ENCODE data around the gene PDF.

Gene PDF

DNA sequence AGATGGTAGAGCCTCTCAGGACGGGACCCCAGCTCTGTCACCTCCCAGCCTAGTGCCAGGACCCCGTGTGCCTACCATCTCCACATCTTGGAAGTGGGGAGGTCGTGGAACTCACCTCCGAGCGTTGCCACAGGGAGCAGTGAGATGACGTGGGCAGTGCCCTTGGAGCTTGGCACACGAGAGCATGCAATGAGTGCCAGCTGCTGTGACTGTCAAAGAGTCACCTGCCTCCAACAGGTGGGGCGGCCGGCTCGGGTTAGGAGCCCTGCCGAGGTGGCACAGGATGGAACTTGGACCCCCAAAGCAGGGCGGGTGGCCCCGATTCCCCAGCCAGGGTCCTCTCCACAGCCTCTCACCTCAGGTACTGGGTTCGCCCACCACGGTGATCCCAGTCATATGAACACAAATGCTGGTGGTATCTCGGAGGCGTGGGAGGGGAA is 13.8 kb downstream of the PDF start:
- Histone ChIP-seq H3K27ac (ENCODE audit: low read length, poor library complexity, severe bottlenecking) (no peak overlapping the region), H2BK15ac (ENCODE audit: low read depth, poor library complexity, severe bottlenecking) (no peak overlapping the region), H2BK5ac (ENCODE audit: low read depth, low read length, poor library complexity, severe bottlenecking) (no peak overlapping the region), H3K14ac (ENCODE audit: low read length in 2 of 2) (no peak overlapping the region), H4K8ac (ENCODE audit: low read length) (no peak overlapping the region), H3K4me2 (ENCODE audit: low read length, poor library complexity, severe bottlenecking) (no peak overlapping the region), H3K4me3 (ENCODE audit: insufficient read depth in 1 of 2, low read depth in 1 of 2, low read length in 2 of 2) (no peak overlapping the region), H3K23ac (ENCODE audit: low read length in 2 of 2) (no peak overlapping the region), H2AFZ (ENCODE audit: low read depth, low read length) (no peak overlapping the region), H2BK120ac (ENCODE audit: low read depth, low read length) (no peak overlapping the region), H2AK5ac (ENCODE audit: low read length, severe bottlenecking) (no peak overlapping the region), H3K4me1 (ENCODE audit: control insufficient read depth, insufficient read depth, low read depth, low read length) (peaks cover 5% of the 10 kb centered on the region), H4K91ac (ENCODE audit: low read length) (no peak overlapping the region), H3K9me3 (ENCODE audit: control insufficient read depth, low read length) (no peaks in the 10 kb centered on the region), H3K18ac (ENCODE audit: low read depth in 1 of 2, low read length in 2 of 2) (no peak overlapping the region), H3K36me3 (ENCODE audit: control insufficient read depth in 1 of 2, insufficient read depth in 2 of 2, low read depth in 1 of 2, low read length in 2 of 2) (peaks cover 74 to 77% of the 10 kb centered on the region in 2 experiments), H3K4ac (ENCODE audit: low read depth in 1 of 2, low read length in 2 of 2) (no peak overlapping the region), H3K27me3 (ENCODE audit: control insufficient read depth in 1 of 2, insufficient read depth in 1 of 2, low read length in 2 of 2) (no peaks in the 10 kb centered on the region), H3K9ac (ENCODE audit: low read length) (no peak overlapping the region), H3K79me1 (replicated peaks; ENCODE audit: low read length, poor library complexity, severe bottlenecking) (peaks cover 45% of the 10 kb centered on the region), H2BK12ac (ENCODE audit: low read length in 2 of 2) (no peak overlapping the region)
- WGBS: 96% methylated on average over 15 of the region's 17 CpGs
- no peak for DNase-seq

DNA sequence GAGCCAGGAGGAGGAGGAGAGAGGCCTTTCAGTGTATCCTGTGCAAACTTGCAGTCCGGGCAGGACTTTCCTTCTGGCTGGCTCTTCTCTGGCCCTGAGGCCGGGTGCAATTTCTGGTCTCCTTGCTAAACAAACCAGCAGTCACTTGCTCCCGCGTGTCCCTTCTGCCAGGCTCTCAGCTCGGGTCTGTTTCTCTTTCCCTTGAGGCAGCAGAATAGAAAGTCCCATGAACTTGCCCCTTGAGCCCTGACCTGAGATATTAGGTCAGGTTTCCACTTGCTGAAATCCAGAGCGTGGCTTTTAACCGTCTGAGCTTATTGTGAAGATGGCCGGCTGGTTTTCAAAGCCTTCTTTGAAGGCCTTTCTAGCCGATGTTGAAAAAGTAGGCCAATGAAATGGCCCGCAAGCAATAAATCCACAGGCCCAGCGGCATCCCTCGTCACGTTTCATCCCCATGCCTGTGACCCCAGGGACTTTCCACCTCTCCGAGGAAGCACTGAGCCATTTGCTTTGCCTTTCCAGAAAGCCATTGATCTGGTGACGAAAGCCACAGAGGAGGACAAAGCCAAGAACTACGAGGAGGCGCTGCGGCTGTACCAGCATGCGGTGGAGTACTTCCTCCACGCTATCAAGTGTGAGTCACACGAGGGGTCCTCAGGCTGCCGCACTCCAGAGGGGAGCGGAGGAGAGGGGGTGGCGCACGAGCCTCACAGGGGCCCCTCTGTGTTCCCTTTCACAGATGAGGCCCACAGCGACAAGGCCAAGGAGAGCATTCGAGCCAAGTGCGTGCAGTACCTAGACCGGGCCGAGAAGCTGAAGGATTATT is 14.7 kb downstream of the PDF start:
- Histone ChIP-seq H3K18ac (ENCODE audit: low read depth in 1 of 2, low read length in 2 of 2) (no peak overlapping the region), H3K14ac (ENCODE audit: low read length in 2 of 2) (no peak overlapping the region), H3K4me1 (ENCODE audit: control insufficient read depth, insufficient read depth, low read depth, low read length) (peaks cover 5% of the 10 kb centered on the region), H2BK15ac (ENCODE audit: low read depth, poor library complexity, severe bottlenecking) (no peak overlapping the region), H4K8ac (ENCODE audit: low read length) (no peak overlapping the region), H3K9ac (ENCODE audit: low read length) (no peak overlapping the region), H3K27ac (ENCODE audit: low read length, poor library complexity, severe bottlenecking) (no peak overlapping the region), H3K4me2 (ENCODE audit: low read length, poor library complexity, severe bottlenecking) (no peak overlapping the region), H2AK5ac (ENCODE audit: low read length, severe bottlenecking) (no peak overlapping the region), H3K27me3 (ENCODE audit: control insufficient read depth in 1 of 2, insufficient read depth in 1 of 2, low read length in 2 of 2) (no peaks in the 10 kb centered on the region), H3K23ac (ENCODE audit: low read length in 2 of 2) (no peak overlapping the region), H3K4me3 (ENCODE audit: insufficient read depth in 1 of 2, low read depth in 1 of 2, low read length in 2 of 2) (no peak overlapping the region), H3K4ac (ENCODE audit: low read depth in 1 of 2, low read length in 2 of 2) (no peak overlapping the region), H2BK120ac (ENCODE audit: low read depth, low read length) (no peak overlapping the region), H2BK12ac (ENCODE audit: low read length in 2 of 2) (no peak overlapping the region), H2AFZ (ENCODE audit: low read depth, low read length) (no peak overlapping the region), H4K91ac (ENCODE audit: low read length) (no peak overlapping the region), H3K79me1 (replicated peaks; ENCODE audit: low read length, poor library complexity, severe bottlenecking) (peaks cover 40% of the 10 kb centered on the region), H3K36me3 (ENCODE audit: control insufficient read depth in 1 of 2, insufficient read depth in 2 of 2, low read depth in 1 of 2, low read length in 2 of 2) (peaks cover 65 to 68% of the 10 kb centered on the region in 2 experiments), H2BK5ac (ENCODE audit: low read depth, low read length, poor library complexity, severe bottlenecking) (no peak overlapping the region), H3K9me3 (ENCODE audit: control insufficient read depth, low read length) (no peaks in the 10 kb centered on the region)
- WGBS: 93% methylated on average over 30 of the region's 30 CpGs
- no peak for DNase-seq

DNA sequence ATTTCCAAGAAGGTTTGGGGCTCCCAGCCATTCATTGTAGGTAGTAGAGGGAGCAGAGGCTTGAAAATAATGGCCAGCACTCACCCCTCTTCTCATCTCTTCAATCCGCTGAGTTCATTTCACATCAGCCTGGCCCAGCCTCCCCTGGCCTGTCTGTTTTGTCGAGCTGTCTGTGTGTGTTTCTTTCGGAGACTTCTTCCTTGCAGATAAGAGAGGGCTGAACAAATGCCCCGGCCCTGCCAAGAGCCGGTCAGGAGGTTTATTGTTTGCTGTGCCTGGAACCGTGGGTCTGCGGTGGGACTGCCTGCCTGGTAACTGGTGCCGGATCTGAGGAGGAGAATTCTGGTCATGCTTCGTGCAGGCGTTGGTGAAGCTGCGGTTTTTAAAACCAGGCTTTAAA is 15.9 kb downstream of the PDF start:
- Histone ChIP-seq H3K14ac (ENCODE audit: low read length in 2 of 2) (no peak overlapping the region), H2BK120ac (ENCODE audit: low read depth, low read length) (no peak overlapping the region), H3K27me3 (ENCODE audit: control insufficient read depth in 1 of 2, insufficient read depth in 1 of 2, low read length in 2 of 2) (no peaks in the 10 kb centered on the region), H3K4me2 (ENCODE audit: low read length, poor library complexity, severe bottlenecking) (no peak overlapping the region), H3K23ac (ENCODE audit: low read length in 2 of 2) (no peak overlapping the region), H2BK12ac (ENCODE audit: low read length in 2 of 2) (no peak overlapping the region), H3K4ac (ENCODE audit: low read depth in 1 of 2, low read length in 2 of 2) (no peak overlapping the region), H3K4me3 (ENCODE audit: insufficient read depth in 1 of 2, low read depth in 1 of 2, low read length in 2 of 2) (no peak overlapping the region), H2BK5ac (ENCODE audit: low read depth, low read length, poor library complexity, severe bottlenecking) (no peak overlapping the region), H3K18ac (ENCODE audit: low read depth in 1 of 2, low read length in 2 of 2) (no peak overlapping the region), H3K4me1 (ENCODE audit: control insufficient read depth, insufficient read depth, low read depth, low read length) (peaks cover 8% of the 10 kb centered on the region), H3K9ac (ENCODE audit: low read length) (no peak overlapping the region), H3K79me1 (replicated peaks; ENCODE audit: low read length, poor library complexity, severe bottlenecking) (peaks cover 31% of the 10 kb centered on the region), H4K8ac (ENCODE audit: low read length) (no peak overlapping the region), H3K9me3 (ENCODE audit: control insufficient read depth, low read length) (no peaks in the 10 kb centered on the region), H2BK15ac (ENCODE audit: low read depth, poor library complexity, severe bottlenecking) (no peak overlapping the region), H2AFZ (ENCODE audit: low read depth, low read length) (no peak overlapping the region), H2AK5ac (ENCODE audit: low read length, severe bottlenecking) (no peak overlapping the region), H3K36me3 (ENCODE audit: control insufficient read depth in 1 of 2, insufficient read depth in 2 of 2, low read depth in 1 of 2, low read length in 2 of 2) (peaks cover 54 to 56% of the 10 kb centered on the region in 2 experiments), H3K27ac (ENCODE audit: low read length, poor library complexity, severe bottlenecking) (no peak overlapping the region), H4K91ac (ENCODE audit: low read length) (peak overlapping the region; percentile 31)
- no peak for DNase-seq
- 94% methylated on average over 11 of the region's 11 CpGs for WGBS

GRCh38 chr16:69313469-69313868 is 16.9 kb downstream of the PDF start:
- Histone ChIP-seq H3K18ac (ENCODE audit: low read depth in 1 of 2, low read length in 2 of 2) (no peak overlapping the region), H2AK5ac (ENCODE audit: low read length, severe bottlenecking) (no peak overlapping the region), H2BK12ac (ENCODE audit: low read length in 2 of 2) (no peak overlapping the region), H2BK5ac (ENCODE audit: low read depth, low read length, poor library complexity, severe bottlenecking) (no peak overlapping the region), H3K4me2 (ENCODE audit: low read length, poor library complexity, severe bottlenecking) (no peak overlapping the region), H2AFZ (ENCODE audit: low read depth, low read length) (no peak overlapping the region), H3K79me1 (replicated peaks; ENCODE audit: low read length, poor library complexity, severe bottlenecking) (peaks cover 23% of the 10 kb centered on the region), H3K9me3 (ENCODE audit: control insufficient read depth, low read length) (no peaks in the 10 kb centered on the region), H3K27me3 (ENCODE audit: control insufficient read depth in 1 of 2, insufficient read depth in 1 of 2, low read length in 2 of 2) (no peaks in the 10 kb centered on the region), H3K9ac (ENCODE audit: low read length) (no peak overlapping the region), H4K91ac (ENCODE audit: low read length) (no peak overlapping the region), H3K14ac (ENCODE audit: low read length in 2 of 2) (no peak overlapping the region), H3K36me3 (ENCODE audit: control insufficient read depth in 1 of 2, insufficient read depth in 2 of 2, low read depth in 1 of 2, low read length in 2 of 2) (peaks cover 43 to 49% of the 10 kb centered on the region in 2 experiments), H3K23ac (ENCODE audit: low read length in 2 of 2) (no peak overlapping the region), H3K4me1 (ENCODE audit: control insufficient read depth, insufficient read depth, low read depth, low read length) (peaks cover 6% of the 10 kb centered on the region), H3K27ac (ENCODE audit: low read length, poor library complexity, severe bottlenecking) (no peak overlapping the region), H2BK120ac (ENCODE audit: low read depth, low read length) (no peak overlapping the region), H4K8ac (ENCODE audit: low read length) (no peak overlapping the region), H2BK15ac (ENCODE audit: low read depth, poor library complexity, severe bottlenecking) (no peak overlapping the region), H3K4me3 (ENCODE audit: insufficient read depth in 1 of 2, low read depth in 1 of 2, low read length in 2 of 2) (no peak overlapping the region), H3K4ac (ENCODE audit: low read depth in 1 of 2, low read length in 2 of 2) (no peak overlapping the region)
- 97% methylated on average over 5 of the region's 5 CpGs for WGBS
- DNase-seq: no peak
